NCI-H2171 treated with DMSO at 0.1 percent for 48 hours (cell line): ENCODE measurements around the gene TIMM23.
A peak's percentile ranks its signal among the peaks of the same experiment; 100 is the strongest.
"Not testable (repeated sequence)": the region's sequence is repeated elsewhere in the genome, so short reads cannot be mapped to it uniquely, and the experiment has no call there.

Experiments
- DNase-seq: peaks from one replicate; lab custom pipeline; 2025; lab: John Stamatoyannopoulos, UW

The TIMM23 gene

GRCh38 chr10:46022978-46023702, 50.9 kb downstream of the TIMM23 start:
- peak; percentile 70 for DNase-seq

DNA sequence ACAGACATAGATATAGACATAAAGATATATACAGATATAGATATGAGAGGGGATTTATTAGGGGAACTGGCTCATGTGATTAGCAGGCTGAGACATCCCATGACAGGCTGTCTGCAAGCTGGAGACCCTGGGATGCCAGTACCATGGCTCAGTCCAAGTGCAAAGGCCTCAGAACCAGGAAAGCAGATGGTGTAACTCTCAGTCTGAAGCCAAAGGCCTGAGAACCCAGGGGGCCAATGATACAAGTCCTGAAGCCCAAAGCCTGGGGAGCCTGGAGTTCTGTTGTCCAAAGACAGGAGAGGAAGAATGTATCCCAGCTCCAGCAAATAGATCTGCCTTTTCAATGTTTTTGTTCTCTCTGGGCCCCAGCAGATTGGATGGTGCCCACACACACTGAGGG, 52.7 kb downstream of the TIMM23 start:
- no peak for DNase-seq

GRCh38 chr10:46025406-46025805, 53.1 kb downstream of the TIMM23 start:
- DNase-seq: no peak

DNA sequence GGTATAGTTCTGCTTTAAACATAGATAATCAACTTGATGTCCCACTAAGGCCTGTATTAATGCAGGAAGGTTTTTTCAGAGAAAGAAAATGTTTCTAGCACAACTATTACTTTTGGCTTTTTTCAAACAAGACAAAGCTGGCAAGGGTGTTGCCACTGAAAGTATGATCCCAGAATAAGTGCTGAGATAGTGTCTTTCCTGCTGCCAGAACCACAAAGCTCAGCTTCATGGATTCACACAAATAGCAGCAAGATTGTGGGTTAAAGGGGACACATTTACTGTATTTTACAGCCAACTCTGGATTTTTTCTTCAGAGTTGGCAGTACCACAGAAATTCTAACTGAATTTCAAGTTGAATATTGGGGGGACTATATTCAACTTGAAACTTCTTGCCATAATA, 53.8 kb downstream of the TIMM23 start:
- DNase-seq: no peak

DNA sequence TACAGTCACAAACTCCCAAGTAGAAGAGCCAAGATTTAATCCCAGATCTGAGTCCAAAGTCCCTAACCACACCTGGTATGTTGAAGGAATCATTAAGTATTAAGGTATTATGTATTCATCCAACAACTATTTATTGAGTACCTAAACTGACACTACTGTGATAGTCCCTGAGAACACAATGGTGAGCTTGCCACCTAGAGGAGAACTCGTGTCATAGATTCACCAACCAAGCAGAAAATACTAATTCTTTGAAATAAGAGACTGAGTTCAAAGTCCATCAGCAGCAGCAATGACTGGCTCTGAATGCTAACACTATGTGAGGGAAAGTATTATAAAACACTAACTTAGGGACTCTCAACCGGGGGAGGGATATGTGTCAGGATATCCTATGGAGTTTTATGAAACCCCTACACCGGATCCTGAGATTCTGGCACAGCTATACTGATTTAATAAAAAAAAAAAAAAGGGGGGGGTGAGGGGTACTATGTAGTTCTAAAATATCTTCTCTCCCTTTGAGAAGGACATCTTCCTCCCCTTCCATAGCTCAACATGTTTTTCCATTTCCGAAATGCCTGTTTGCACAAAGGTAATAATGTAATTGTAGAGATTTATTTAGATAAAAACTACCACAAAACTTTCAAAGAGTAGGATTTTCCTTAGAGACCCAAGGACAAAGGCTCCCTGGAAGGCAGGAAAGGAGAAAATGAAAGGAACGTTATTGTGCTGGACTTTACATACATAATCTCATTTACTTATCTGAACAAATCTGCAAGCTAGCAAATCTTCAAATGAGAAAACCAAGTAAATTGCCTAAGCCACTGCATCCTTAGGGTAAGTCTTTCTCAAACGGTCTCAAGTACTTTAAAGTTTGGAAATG, 56.5 kb downstream of the TIMM23 start:
- DNase-seq: peak; percentile 36

GRCh38 chr10:46029461-46030030, 57.3 kb downstream of the TIMM23 start:
- DNase-seq: no peak

- peak; percentile 92 for DNase-seq
These were observed 58.0 kb downstream of the TIMM23 start, which contains the start of gene NCOA4 for GRCh38 chr10:46030091-46030937. Gene NCOA4, minus strand, starts transcription at chr10:46030623. Its CDS starts 13,943 bp downstream, at chr10:46016680.

DNA sequence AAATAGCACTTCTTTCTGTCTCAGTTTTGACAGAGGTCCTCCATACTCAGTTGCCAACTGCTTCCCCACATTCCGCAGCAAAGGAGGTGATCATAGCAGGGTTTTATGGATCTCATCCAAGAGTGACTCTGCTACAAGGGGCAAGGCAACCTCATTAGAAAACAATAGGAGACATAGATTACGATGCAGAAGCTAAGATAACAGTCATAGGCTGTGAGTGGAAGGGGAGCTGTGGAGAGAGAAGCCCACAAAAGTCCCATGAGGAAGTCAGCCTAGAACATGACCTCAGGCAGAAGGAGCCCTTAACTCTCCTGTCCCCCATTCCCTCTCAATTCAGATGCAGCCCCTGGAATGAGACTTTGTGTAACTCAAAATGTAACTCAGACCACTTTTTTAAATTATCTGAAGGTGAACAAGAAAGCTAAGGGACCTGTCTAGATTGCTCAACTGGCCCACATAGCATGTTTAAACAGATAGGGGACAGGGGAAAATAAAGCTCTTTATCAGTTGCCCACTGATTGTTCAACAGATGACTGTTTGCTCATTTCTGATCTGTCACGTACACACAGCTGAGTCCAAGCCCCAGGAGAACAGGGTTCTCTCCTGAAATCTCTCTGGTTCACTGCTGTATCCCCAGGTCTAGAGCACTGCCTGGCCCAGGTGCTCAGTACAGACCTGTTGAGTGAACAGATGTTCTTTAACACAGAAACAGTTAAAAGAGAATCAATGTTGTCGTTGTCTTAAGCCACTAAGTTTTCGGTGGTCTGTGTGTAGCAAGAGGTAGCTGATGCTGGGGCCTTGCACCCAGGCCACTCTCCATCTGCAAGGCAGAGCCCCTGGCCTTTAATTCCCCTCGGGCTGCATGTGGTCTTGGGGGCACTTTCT, 59.6 kb downstream of the TIMM23 start:
- peak; percentile 15 for DNase-seq

DNA sequence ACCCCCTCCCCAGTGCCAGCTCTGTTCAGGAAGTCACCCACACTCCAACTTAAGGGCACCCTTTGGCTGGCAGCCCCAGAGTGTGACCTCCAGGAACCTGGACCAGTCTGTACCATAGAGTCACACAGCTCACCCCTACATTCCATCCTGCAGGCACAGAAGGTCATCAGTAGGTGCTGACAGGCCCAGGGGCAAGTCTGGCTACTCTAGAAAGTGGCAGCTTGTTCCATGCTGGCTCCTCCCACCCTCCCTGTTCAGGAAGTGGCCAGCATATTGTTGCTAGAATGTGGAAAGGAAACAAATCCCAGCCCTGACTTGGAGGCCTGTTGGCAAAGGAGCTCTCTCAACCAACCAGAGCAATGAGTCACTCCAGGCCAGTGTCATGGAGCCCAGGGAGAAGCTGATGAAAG, 61.3 kb downstream of the TIMM23 start:
- DNase-seq: no peak

DNA sequence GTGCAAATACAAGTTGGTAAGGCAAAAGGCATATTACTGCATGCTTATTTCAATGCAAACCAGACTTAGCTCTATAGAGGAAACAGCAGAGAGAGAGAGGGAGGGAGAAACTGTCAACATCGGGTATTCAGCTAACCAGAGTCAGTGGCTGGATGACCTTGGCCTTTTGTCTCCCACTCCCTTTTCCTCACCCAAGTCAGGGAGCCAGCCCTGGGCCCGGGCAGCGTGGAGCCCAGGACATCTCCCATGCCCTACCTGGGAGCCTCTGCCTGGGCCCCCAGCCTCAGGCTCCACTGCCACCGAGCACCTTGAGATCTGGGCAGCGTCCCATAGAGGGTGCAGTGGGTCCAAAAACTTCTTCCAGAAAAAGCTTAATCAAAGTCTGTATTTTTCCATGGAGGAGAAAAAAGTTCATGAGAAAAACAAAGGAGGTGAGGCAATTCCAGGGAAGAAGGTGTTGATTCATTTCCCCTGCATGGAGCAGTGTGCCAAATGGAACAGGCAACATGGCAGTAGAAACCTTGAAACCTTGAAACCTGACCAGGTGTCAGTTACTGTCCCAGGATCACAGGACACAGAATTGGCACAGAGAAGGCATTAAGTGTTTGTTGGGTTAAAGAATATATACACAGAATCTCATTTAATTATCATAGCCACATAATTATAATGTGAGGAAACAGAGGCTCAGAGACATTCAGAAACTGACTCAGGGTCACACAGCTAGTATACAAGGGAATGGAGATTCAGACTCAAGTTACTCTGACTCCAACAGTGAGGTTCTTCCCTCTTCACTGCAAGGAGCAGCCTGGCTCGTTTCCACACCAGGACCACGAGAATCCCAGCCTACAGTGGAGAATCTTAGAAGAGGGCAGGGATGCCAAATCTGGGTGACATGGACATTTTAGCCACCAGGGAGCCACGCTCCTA, 63.9 kb downstream of the TIMM23 start:
- no peak for DNase-seq

DNA sequence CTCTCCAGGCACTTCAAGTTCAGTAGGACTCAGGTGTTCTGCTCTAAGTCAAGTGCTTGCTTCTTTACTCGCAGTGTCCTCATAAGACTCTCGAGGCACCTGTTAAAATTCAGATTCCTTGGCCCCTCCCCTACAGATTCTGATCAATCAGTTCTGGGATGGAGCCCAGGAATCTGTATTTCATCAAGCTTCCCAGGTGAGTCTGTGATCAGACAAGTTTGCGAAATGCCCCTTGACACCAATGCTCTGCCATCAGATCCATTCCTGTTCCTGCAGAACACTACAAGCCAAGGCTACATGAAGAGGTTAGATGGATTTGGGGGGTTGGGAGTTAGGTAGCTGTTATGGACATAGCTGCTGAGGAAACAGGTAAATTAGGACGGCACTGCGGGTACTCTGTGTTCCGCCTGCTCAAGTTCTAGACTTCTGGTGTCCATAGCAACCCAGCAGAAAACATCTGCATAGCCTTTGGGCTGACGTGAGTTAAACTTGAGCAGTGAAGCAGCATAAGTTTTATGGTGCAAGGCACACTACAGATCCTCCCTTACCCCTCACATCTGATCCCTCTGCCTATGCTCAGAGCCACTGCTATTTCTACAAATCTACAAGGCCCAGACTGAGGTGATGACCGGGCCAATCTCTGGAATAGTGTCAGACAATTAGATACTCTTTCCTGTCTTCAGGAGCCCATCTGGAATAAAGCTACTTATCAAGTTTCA, 65.0 kb downstream of the TIMM23 start:
- DNase-seq: no peak

DNA sequence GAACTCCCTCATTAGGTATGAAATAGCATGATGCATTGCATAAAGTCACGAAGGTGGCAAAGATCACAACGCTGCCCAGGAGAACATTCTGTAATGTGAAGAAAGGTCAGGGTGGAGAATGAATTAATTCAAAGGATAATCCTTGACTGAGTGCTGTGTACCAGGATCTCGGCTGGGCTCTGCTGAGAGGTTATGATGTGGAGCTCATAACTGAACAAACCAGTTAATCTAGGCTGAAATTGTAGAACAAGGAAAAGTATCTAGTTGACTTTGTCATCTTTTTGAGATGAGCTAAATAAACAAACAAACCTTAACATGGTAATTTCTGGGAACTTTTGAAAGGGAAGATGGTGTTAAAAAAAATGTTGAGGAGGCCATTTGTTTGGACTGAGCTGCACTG, 67.7 kb downstream of the TIMM23 start:
- no peak for DNase-seq

DNA sequence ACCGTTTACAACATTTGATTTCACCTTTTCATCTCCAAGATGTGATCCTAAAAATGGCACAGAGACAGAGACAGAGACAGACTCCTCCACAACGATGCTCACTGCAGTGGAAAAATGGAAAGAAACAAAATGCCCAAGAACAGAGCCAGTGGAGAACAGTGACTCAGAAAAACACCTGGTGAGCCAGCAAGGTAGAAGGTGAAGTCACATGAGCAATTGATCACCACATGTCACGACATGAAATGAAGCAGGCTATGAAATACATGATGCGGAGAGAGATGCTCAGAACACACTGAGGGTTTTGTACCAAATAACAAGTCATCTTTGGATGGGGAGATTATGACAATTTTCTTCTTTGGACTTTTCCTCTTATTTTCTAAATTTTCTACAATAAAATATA, 70.2 kb downstream of the TIMM23 start:
- DNase-seq: peak; percentile 77

DNA sequence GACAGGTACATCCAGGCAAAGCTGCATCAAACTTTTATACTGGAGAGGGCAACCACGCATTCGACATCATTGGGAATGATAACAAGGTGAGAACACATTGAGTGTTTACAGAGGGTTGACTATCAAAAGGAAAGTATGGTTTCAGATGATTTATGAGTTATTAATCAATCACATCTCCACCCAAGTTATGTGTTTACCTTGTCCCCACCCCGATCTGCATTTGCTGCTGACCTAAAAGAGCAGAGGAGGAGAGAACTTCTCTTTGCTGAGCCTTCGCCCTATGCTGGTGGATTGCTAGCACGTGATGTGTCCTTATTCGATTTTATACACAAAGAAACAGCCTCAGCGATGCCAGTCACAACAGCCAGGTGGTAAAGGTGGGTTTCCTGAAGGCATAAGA, 74.0 kb downstream of the TIMM23 start, which contains the start of gene MSMB:
Gene MSMB, minus strand, starts transcription at position 9 of the 400 bp plus-strand sequence. CDS start 32 bp downstream, outside the sequence.
- no peak for DNase-seq

DNA sequence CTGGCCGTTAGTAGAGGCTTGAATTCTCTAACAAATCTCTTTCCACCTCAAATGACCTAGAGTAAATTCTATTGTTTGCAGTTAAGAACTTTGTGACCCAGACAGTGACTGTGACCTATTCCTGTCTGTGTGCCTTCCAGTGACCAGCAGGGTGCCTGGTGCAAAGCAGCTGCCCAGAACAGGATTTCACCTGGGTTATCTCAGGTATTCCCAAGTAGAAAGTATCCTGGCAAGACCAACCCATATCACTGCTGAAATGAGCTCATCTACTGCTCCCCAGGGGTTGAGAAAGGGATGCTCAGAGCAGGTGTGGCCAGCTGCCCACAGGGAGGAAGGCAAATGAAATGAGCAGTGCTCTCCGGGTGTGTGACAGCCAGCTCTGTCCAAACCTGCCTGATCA, 75.9 kb downstream of the TIMM23 start:
- peak; percentile 49 for DNase-seq

- not testable (repeated sequence) for DNase-seq
These were observed 77.2 kb downstream of the TIMM23 start for GRCh38 chr10:46049497-46049831.

DNA sequence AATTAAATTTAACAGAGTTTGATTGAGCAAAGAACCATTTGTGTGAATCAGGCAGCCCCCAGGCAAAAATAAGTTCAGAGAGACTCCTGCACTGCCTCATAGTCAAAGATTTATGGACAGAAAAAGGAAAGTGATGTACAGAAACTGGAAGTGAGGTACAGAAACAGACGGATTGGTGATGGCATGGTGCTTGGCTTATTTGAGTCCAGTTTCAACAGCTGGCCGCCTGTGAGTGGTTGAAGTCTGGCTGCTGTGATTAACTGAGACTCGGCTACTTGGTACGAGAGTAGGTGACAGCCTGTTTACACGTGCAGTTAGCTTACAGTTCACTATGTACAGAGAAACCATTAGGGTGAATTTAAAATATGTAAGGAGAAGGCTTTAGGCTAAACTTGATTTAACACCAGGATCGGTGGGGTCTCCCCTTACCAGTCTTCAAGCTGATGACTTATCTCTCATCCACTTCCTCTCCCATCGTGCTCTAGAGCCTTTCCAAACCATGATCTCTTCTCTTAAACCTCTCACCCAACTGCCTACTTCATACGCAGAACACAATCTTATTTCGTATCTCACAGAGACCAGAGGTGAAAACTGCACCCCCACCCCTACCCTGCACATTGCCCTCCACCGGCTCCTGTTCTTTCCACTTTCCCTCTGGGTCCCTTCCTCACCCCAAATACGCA, 78.8 kb downstream of the TIMM23 start:
- no peak for DNase-seq

DNA sequence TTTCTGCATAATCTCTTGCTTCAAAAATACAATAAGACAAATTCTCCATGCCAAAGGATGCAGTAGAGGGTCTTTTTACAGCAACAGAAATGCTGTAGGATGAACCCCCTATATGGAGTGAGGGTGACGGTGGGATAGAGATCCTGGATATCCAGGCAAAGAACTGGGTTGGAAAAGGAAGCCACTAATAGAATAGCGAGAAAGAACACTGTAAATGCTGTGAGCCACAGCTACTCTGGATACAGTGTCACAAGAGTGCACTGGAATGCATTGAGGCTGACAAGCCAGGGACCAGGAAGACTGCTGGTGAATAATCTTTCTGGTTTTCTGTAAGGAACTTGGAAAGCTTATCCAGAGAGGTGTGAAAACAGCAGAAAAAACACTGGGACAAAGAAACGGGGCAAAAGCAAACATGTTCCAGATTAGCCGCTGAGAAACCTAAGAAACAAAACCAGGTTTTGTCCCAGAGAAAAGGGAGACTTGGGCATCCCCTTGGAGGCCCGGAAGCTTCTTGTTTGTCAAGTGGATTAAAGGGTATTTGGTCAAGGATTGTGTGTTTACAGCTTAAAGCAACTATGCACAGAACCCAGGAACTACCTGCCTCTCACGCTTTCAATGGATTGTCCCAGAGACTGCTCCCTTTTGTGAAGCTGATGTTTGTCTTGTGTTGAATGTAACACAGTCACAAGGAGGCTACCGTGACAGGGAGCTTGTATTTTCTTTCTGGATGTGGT, 79.9 kb downstream of the TIMM23 start:
- DNase-seq: no peak
